ENCODE data around the gene ERAL1. TPM values are rescaled to one million over a fixed set of nuclear protein-coding genes. Genes with fewer than 3 reads are reported as not detected.
A peak's percentile ranks its signal among the peaks of the same experiment; 100 is the strongest.

The ERAL1 gene
- total and polyA plus RNA-seq, 7 experiments from 2014 or later = 19.8 to 56.6 (median 27.5) TPM

GRCh38 chr17:28885951-28886350, 31.1 kb downstream of the ERAL1 start:
- Mint-ChIP-seq H3K4me1 (peaks cover 19 to 42% (median 29%) of the 10 kb centered on the region in 7 donors), H3K36me3 (peaks cover 6 to 31% (median 9%) of the 10 kb centered on the region in 5 donors), H3K4me3 (no peak overlapping the region), H3K27ac (no peak overlapping the region), H3K27me3 (no peaks in the 10 kb centered on the region), H3K9me3 (no peaks in the 10 kb centered on the region)
- DNase-seq (no peak), ATAC-seq (no peak)
- intact Hi-C loops (cut with micrococcal nuclease) = no loop called here
- CTCF ChIA-PET = no interaction called here
- H3K27ac ChIP-seq (ENCODE audit: low read depth, low read length) = no peak overlapping the region
- peaks cover 0 to 4% of the 10 kb centered on the region in 2 donors for H3K4me1 ChIP-seq (ENCODE audit: control insufficient read depth in 2 of 2, insufficient read depth in 2 of 2, low read length in 2 of 2)
- POLR2A ChIA-PET = interaction anchor here (1.1 to 2.9 kb wide), 2 partner anchors 8 to 16 kb away, joined by 4 to 11 read pairs; no protein-coding TSS in a partner anchor
- no peaks in the 10 kb centered on the region for H3K27me3 ChIP-seq (ENCODE audit: control insufficient read depth in 2 of 2, insufficient read depth in 2 of 2, low read length in 2 of 2)
- H3K9me3 ChIP-seq (ENCODE audit: control insufficient read depth in 2 of 3, low read length in 3 of 3) = no peaks in the 10 kb centered on the region
- H3K4me3 ChIP-seq (ENCODE audit: low read length) = no peak overlapping the region
- H3K36me3 ChIP-seq (ENCODE audit: control insufficient read depth in 2 of 3, insufficient read depth in 3 of 3, low read length in 3 of 3) = peaks cover 10 to 74% (median 27%) of the 10 kb centered on the region in 3 experiments

- peaks cover 34 to 61% (median 44%) of the 10 kb centered on the region in 7 donors for H3K4me1 Mint-ChIP-seq
- H3K4me3 ChIP-seq (ENCODE audit: low read length) = no peak overlapping the region
- H3K27ac ChIP-seq (ENCODE audit: low read depth, low read length) = no peak overlapping the region
- ChIA-PET POLR2A (interaction anchor here (1.2 kb wide), 1 partner anchor 17 kb away, joined by 7 read pairs; no protein-coding TSS in a partner anchor), CTCF (interaction anchor here (0.6 kb wide), 1 partner anchor 159 kb away, joined by 3 read pairs; no protein-coding TSS in a partner anchor)
- DNase-seq = no peak
- H3K9me3 Mint-ChIP-seq = no peaks in the 10 kb centered on the region
- peaks cover 5 to 18% of the 10 kb centered on the region in 2 donors for H3K4me1 ChIP-seq (ENCODE audit: control insufficient read depth in 2 of 2, insufficient read depth in 2 of 2, low read length in 2 of 2)
- no peak overlapping the region for H3K4me3 Mint-ChIP-seq
- H3K27me3 Mint-ChIP-seq = no peaks in the 10 kb centered on the region
- H3K36me3 ChIP-seq (ENCODE audit: control insufficient read depth in 2 of 3, insufficient read depth in 3 of 3, low read length in 3 of 3) = peaks cover 0 to 59% (median 12%) of the 10 kb centered on the region in 3 experiments
- no peak for ATAC-seq
- H3K27ac Mint-ChIP-seq = no peak overlapping the region
- intact Hi-C loops (cut with micrococcal nuclease) = no loop called here
- H3K36me3 Mint-ChIP-seq = peaks cover 3 to 25% (median 10%) of the 10 kb centered on the region in 5 donors
- no peaks in the 10 kb centered on the region for H3K27me3 ChIP-seq (ENCODE audit: control insufficient read depth in 2 of 2, insufficient read depth in 2 of 2, low read length in 2 of 2)
- no peaks in the 10 kb centered on the region for H3K9me3 ChIP-seq (ENCODE audit: control insufficient read depth in 2 of 3, low read length in 3 of 3)
Measured at GRCh38 chr17:28887871-28888471, 33.2 kb downstream of the ERAL1 start.

- Histone ChIP-seq H3K27ac (ENCODE audit: low read depth, low read length) (no peak overlapping the region), H3K9me3 (ENCODE audit: control insufficient read depth in 2 of 3, low read length in 3 of 3) (no peaks in the 10 kb centered on the region), H3K27me3 (ENCODE audit: control insufficient read depth in 2 of 2, insufficient read depth in 2 of 2, low read length in 2 of 2) (no peaks in the 10 kb centered on the region), H3K4me3 (ENCODE audit: low read length) (no peak overlapping the region), H3K36me3 (ENCODE audit: control insufficient read depth in 2 of 3, insufficient read depth in 3 of 3, low read length in 3 of 3) (peaks cover 0 to 50% (median 8%) of the 10 kb centered on the region in 3 experiments), H3K4me1 (ENCODE audit: control insufficient read depth in 2 of 2, insufficient read depth in 2 of 2, low read length in 2 of 2) (peaks cover 9 to 22% of the 10 kb centered on the region in 2 donors)
- ChIA-PET CTCF (no interaction called here), POLR2A (no interaction called here)
- intact Hi-C loops (cut with micrococcal nuclease) = no loop called here
- Mint-ChIP-seq H3K27me3 (no peaks in the 10 kb centered on the region), H3K4me1 (peaks cover 41 to 70% (median 53%) of the 10 kb centered on the region in 7 donors), H3K9me3 (no peaks in the 10 kb centered on the region), H3K27ac (peak overlapping the region in 4 of 9 donors; percentile 29 to 48 (median 39)), H3K36me3 (peaks cover 3 to 25% (median 8%) of the 10 kb centered on the region in 5 donors), H3K4me3 (no peak overlapping the region)
- DNase-seq (no peak), ATAC-seq (no peak)
Measured at GRCh38 chr17:28888832-28889231, 34.0 kb downstream of the ERAL1 start.

GRCh38 chr17:28889996-28890395, 35.2 kb downstream of the ERAL1 start:
- peaks cover 37 to 71% (median 53%) of the 10 kb centered on the region in 7 donors for H3K4me1 Mint-ChIP-seq
- no peak overlapping the region for H3K27ac ChIP-seq (ENCODE audit: low read depth, low read length)
- no peaks in the 10 kb centered on the region for H3K9me3 ChIP-seq (ENCODE audit: control insufficient read depth in 2 of 3, low read length in 3 of 3)
- peaks cover 9 to 22% of the 10 kb centered on the region in 2 donors for H3K4me1 ChIP-seq (ENCODE audit: control insufficient read depth in 2 of 2, insufficient read depth in 2 of 2, low read length in 2 of 2)
- peaks cover 0 to 20% (median 8%) of the 10 kb centered on the region in 5 donors for H3K36me3 Mint-ChIP-seq
- no peaks in the 10 kb centered on the region for H3K27me3 Mint-ChIP-seq
- no peaks in the 10 kb centered on the region for H3K27me3 ChIP-seq (ENCODE audit: control insufficient read depth in 2 of 2, insufficient read depth in 2 of 2, low read length in 2 of 2)
- intact Hi-C loops (cut with micrococcal nuclease) = no loop called here
- peaks cover 0 to 38% (median 8%) of the 10 kb centered on the region in 3 experiments for H3K36me3 ChIP-seq (ENCODE audit: control insufficient read depth in 2 of 3, insufficient read depth in 3 of 3, low read length in 3 of 3)
- peak overlapping the region in 5 of 9 donors; percentile 14 to 77 (median 64) for H3K27ac Mint-ChIP-seq
- ChIA-PET POLR2A (interaction anchor here (1.1 kb wide), 1 partner anchor 61 kb away, joined by 3 read pairs; the partner anchor contains the start of gene PHF12), CTCF (interaction anchor here (0.7 kb wide), 1 partner anchor 226 kb away, joined by 4 read pairs; no protein-coding TSS in a partner anchor)
- H3K4me3 ChIP-seq (ENCODE audit: low read length) = no peak overlapping the region
- no peak for DNase-seq
- no peaks in the 10 kb centered on the region for H3K9me3 Mint-ChIP-seq
- H3K4me3 Mint-ChIP-seq = peak overlapping the region in 4 of 10 donors; percentile 9 to 81 (median 31)
- no peak for ATAC-seq

- POLR2A ChIA-PET = interaction anchor here (0.8 to 8.9 kb wide), 5 partner anchors 9 to 172 kb away, joined by 3 to 67 read pairs (median 4); partner anchors contain the start of genes DHRS13, ERAL1 and RPL23A
- ATAC-seq (no peak), DNase-seq (no peak)
- Histone ChIP-seq H3K4me1 (ENCODE audit: control insufficient read depth in 2 of 2, insufficient read depth in 2 of 2, low read length in 2 of 2) (peaks cover 15 to 32% of the 10 kb centered on the region in 2 donors), H3K27me3 (ENCODE audit: control insufficient read depth in 2 of 2, insufficient read depth in 2 of 2, low read length in 2 of 2) (no peaks in the 10 kb centered on the region), H3K4me3 (ENCODE audit: low read length) (no peak overlapping the region), H3K9me3 (ENCODE audit: control insufficient read depth in 2 of 3, low read length in 3 of 3) (no peaks in the 10 kb centered on the region), H3K36me3 (ENCODE audit: control insufficient read depth in 2 of 3, insufficient read depth in 3 of 3, low read length in 3 of 3) (peaks cover 0 to 26% (median 0%) of the 10 kb centered on the region in 3 experiments), H3K27ac (ENCODE audit: low read depth, low read length) (peak overlapping the region; percentile 78)
- CTCF ChIA-PET = interaction anchor here (0.5 to 2.4 kb wide), 3 partner anchors 49 to 553 kb away, joined by 4 to 13 read pairs (median 5); partner anchors contain the start of gene FAM222B
- Mint-ChIP-seq H3K27ac (peak overlapping the region; percentile 74 to 99 (median 90)), H3K9me3 (no peaks in the 10 kb centered on the region), H3K4me1 (peaks cover 33 to 77% (median 62%) of the 10 kb centered on the region in 7 donors), H3K4me3 (peak overlapping the region in 8 of 10 donors; percentile 28 to 68 (median 50)), H3K36me3 (peaks cover 0 to 18% (median 8%) of the 10 kb centered on the region in 5 donors), H3K27me3 (no peaks in the 10 kb centered on the region)
- intact Hi-C loops (cut with micrococcal nuclease) = no loop called here
Measured at GRCh38 chr17:28891201-28891600, 36.4 kb downstream of the ERAL1 start.

GRCh38 chr17:28892024-28892423, 37.2 kb downstream of the ERAL1 start:
- Histone ChIP-seq H3K27me3 (ENCODE audit: control insufficient read depth in 2 of 2, insufficient read depth in 2 of 2, low read length in 2 of 2) (no peaks in the 10 kb centered on the region), H3K4me3 (ENCODE audit: low read length) (no peak overlapping the region), H3K36me3 (ENCODE audit: control insufficient read depth in 2 of 3, insufficient read depth in 3 of 3, low read length in 3 of 3) (peaks cover 0 to 21% (median 0%) of the 10 kb centered on the region in 3 experiments), H3K27ac (ENCODE audit: low read depth, low read length) (peak overlapping the region; percentile 78), H3K9me3 (ENCODE audit: control insufficient read depth in 2 of 3, low read length in 3 of 3) (no peaks in the 10 kb centered on the region), H3K4me1 (ENCODE audit: control insufficient read depth in 2 of 2, insufficient read depth in 2 of 2, low read length in 2 of 2) (peaks cover 17 to 34% of the 10 kb centered on the region in 2 donors)
- no peak for DNase-seq
- peaks cover 32 to 81% (median 62%) of the 10 kb centered on the region in 7 donors for H3K4me1 Mint-ChIP-seq
- H3K27ac Mint-ChIP-seq = peak overlapping the region; percentile 74 to 99 (median 92)
- H3K4me3 Mint-ChIP-seq = peak overlapping the region in 8 of 10 donors; percentile 25 to 62 (median 42)
- H3K9me3 Mint-ChIP-seq = no peaks in the 10 kb centered on the region
- ChIA-PET CTCF (interaction anchor here (0.6 to 2.4 kb wide), 7 partner anchors 11 to 191 kb away, joined by 3 to 13 read pairs (median 4); partner anchors contain the start of genes DHRS13 and TLCD1), POLR2A (interaction anchor here (0.6 to 12.7 kb wide), 10 partner anchors 8 to 165 kb away, joined by 3 to 183 read pairs (median 10); partner anchors contain the start of genes DHRS13, NEK8, PHF12 and TLCD1)
- H3K27me3 Mint-ChIP-seq = no peaks in the 10 kb centered on the region
- no peak for ATAC-seq
- intact Hi-C loops (cut with micrococcal nuclease) = no loop called here
- peaks cover 0 to 17% (median 8%) of the 10 kb centered on the region in 5 donors for H3K36me3 Mint-ChIP-seq

All from naive thymus-derived CD4-positive, alpha-beta T cell (primary cell).